CD4-positive, alpha-beta T cell treated with Interleukin-10 for 1 hour (primary cell): Measurements from ENCODE around the gene SEL1L.
"Not testable (repeated sequence)": the region's sequence is repeated elsewhere in the genome, so short reads cannot be mapped to it uniquely, and the experiment has no call there.

Experiments
- DNase-seq: peaks from one replicate; pipeline ENCODE4 v3.0.0-alpha.2; 2020

Gene SEL1L

GRCh38 chr14:81472096-81472800 is 61.4 kb downstream of the SEL1L start:
- DNase-seq = no peak

DNA sequence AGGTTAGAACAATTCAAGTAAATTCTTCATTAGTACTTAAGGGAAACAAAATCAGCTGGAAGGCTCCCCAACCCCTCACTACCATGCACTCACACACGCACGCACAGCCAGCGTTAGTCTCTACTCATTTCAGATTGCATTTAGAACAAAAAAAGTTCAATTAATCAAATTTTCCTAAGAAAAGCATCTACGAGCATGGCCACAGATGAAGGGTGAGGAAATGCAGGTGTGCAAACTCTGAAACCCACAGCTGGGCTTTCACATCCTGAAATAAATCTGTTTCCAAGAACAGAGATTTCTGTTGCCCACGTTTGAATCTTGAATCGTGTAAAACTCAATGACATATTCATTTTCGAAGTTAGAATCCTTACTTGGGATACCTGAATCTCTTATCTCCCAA is 62.6 kb downstream of the SEL1L start:
- DNase-seq = no peak

DNA sequence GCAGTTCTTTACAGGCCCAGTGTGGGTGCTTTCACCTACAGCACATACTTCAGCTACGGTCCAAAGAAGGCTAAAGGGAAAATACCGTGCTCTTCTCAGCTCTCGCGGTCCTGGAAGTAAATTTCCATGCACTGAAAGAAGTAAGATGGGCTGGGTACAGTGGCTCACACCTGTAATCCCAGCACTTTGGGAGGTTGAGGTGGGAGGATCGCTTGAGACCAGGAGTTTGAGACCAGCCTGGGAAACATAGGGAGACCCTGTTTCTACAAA is 63.2 kb downstream of the SEL1L start:
- DNase-seq = not testable (repeated sequence)

GRCh38 chr14:81466854-81467253 is 66.8 kb downstream of the SEL1L start:
- DNase-seq = no peak

GRCh38 chr14:81465507-81466228 is 68.0 kb downstream of the SEL1L start:
- DNase-seq = no peak

DNA sequence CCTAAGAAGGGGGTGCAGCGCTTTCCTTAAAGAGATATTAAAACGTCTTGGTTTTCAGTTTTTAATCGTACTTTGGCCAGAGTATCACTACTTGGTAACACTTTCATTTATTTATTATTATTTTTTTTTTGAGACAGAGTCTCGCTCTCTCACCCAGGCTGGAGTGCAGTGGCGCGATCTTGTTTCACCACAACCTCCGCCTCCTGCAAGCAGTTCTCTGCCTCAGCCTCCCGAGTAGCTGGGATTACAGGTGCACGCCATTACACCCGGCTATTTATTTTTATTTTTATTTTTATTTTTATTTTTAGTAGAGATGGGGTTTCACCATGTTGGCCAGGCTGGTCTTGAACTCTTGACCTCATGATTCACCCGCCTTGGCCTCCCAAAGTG is 68.7 kb downstream of the SEL1L start:
- DNase-seq = not testable (repeated sequence)

- peak; percentile 83 for DNase-seq
Measured at GRCh38 chr14:81464253-81465002, 69.2 kb downstream of the SEL1L start.

- not testable (repeated sequence) for DNase-seq
Measured at GRCh38 chr14:81462356-81462755, 71.3 kb downstream of the SEL1L start.

GRCh38 chr14:81459912-81460311 is 73.7 kb downstream of the SEL1L start:
- no peak for DNase-seq

- no peak for DNase-seq
Measured at GRCh38 chr14:81458352-81458751, 75.3 kb downstream of the SEL1L start.

- DNase-seq = no peak
Measured at GRCh38 chr14:81455390-81455789, 78.3 kb downstream of the SEL1L start.

DNA sequence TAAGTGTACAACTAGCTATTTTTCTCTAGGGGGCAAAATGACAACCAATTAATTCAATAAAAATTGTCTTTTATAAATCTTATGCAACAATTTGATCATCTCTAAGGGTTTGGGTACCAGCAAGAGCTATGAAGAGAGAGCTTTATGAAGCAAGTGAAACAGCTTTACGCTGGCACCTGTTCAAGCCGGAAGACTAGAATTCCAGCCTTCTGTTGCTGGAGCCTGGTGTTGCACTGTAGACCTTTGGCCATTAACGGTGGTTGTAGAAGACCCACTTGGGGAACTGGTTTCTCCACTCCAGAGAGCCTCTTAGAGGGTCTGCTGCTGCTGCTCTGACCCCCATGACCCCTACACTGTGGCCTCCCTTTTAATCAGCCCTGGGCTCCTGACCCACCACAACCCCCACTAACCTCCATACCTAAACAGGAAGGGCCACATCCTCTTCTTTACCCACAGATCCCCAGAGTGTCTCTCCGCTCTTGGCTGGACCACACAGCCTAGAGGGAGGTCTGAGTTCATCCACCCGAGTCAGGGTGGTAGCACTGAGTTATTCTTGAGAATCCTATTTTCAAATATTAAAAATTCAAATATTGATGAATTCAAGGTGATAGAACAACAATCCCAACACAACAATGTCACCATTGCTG is 79.0 kb downstream of the SEL1L start:
- DNase-seq = no peak

- peak; percentile 61 for DNase-seq
Measured at GRCh38 chr14:81453166-81453766, 80.4 kb downstream of the SEL1L start.

DNA sequence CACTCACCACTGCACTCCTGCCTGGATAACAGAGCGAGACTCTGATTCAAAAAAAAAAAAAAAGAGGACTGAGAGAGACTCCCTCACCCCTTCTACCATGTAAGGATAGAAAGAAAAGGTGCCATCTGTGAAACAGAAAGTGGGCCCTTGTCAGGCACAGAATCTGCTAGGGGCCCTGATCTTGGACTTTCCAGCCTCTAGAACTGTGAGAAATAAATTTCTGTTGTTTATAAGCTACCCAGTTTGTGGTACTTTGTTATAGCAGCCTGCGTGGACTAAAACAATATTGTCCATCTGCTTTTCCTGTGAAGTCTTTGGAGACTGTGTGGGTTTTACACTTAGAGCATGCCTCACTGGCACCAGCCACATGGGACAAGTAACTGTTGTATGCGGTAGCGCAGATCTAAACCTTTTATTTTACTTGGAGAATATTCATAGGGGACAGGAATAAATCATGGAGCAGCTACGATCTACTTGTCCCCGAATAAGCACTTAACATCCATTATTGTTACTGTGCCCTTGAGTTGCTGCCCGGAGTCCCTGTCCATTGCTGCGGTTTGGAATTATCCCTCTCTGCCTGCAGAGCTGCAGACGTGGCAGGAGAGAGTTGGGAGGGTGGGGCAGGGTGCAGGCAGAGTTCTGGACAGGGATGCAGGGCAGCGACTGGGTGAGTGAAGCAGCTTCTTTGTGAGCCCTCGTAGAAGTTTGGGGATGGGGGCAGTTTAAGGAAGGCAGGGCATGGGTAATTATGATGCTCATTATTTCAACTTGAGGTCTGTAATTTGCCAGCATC is 81.1 kb downstream of the SEL1L start:
- DNase-seq = no peak

- no peak for DNase-seq
Measured at GRCh38 chr14:81450976-81451375, 82.7 kb downstream of the SEL1L start.

- no peak for DNase-seq
Measured at GRCh38 chr14:81450100-81450531, 83.5 kb downstream of the SEL1L start.

- DNase-seq = no peak
Measured at GRCh38 chr14:81449576-81449975, 84.1 kb downstream of the SEL1L start.

GRCh38 chr14:81449114-81449513 is 84.5 kb downstream of the SEL1L start:
- no peak for DNase-seq

- DNase-seq = no peak
Measured at GRCh38 chr14:81447021-81447764, 86.5 kb downstream of the SEL1L start.

- no peak for DNase-seq
Measured at GRCh38 chr14:81446279-81447007, 87.2 kb downstream of the SEL1L start.

DNA sequence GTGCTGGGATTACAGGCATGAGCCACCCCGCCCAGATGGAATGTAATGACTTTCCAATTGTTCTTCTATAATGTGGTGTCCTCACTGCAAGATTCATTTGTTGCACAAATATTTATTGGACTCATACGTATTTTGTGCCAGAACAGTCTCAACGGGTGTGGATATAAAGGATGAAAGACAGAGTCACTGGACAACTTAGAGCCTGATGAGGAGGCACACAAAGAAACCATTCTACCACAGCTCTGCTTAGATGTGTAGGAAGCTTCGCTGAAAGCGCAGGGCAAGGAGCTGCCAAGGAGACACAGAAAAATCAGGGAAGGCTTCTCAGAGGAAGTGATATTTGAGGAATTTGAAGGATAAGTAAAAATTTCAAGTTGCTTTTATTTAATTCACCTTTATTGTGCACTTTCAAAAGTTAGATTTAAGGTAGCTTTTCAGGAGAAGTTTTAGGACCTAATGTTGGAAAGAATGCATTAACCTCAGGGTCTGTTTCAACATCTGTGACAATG is 92.0 kb downstream of the SEL1L start:
- DNase-seq = no peak
